Progenitor cell of endocrine pancreas (in vitro differentiated cells): ENCODE measurements around the gene SCUBE1. TPM values are rescaled to one million over a fixed set of nuclear protein-coding genes. Genes with fewer than 3 reads are reported as not detected.

Experiments used
- DNase-seq: peaks from one replicate; pipeline ENCODE4 v3.0.0; 2021; ENCODE audit warnings: low spot score; ENCODE audit not compliant: unreplicated experiment
- H3K27ac Mint-ChIP-seq: 2 replicates; pipeline ENCODE4 v1.8.0; 2021; ENCODE audit warnings: mild to moderate bottlenecking, moderate library complexity, mixed read lengths
- H3K27me3 Mint-ChIP-seq: 2 replicates; pipeline ENCODE4 v1.8.0; 2021; ENCODE audit warnings: mixed read lengths
- H3K36me3 Mint-ChIP-seq: 2 replicates; pipeline ENCODE4 v1.8.0; 2022; ENCODE audit warnings: mixed read lengths; ENCODE audit not compliant: insufficient read depth
- H3K4me1 Mint-ChIP-seq: 2 replicates; pipeline ENCODE4 v1.8.0; 2021; ENCODE audit warnings: low read depth, mixed read lengths
- H3K4me3 Mint-ChIP-seq: 2 replicates; pipeline ENCODE4 v1.8.0; 2021; ENCODE audit warnings: low read depth, mild to moderate bottlenecking, moderate library complexity, mixed read lengths
- H3K9me3 Mint-ChIP-seq: 2 replicates; pipeline ENCODE4 v1.8.0; 2021; ENCODE audit warnings: low read depth, mixed read lengths
- CTCF ChIP-seq: fragments of 200-600 bp; sonication (generic); IDR thresholded peaks from one replicate; pipeline ENCODE4 v1.5.0; 2021; ENCODE audit warnings: antibody characterized with exemption, mild to moderate bottlenecking; ENCODE audit not compliant: unreplicated experiment
- total RNA-seq: library from RNA; stranded (reverse); gene quantifications from 2 replicates; pipeline ENCODE4 v1.2.1, GENCODE V29; 2021

Gene SCUBE1
- total RNA-seq, 1 donor from 2014 or later: 4.5 TPM

GRCh38 chr22:43201486-43202219, 141.5 kb downstream of the SCUBE1 start:
- Mint-ChIP-seq H3K9me3 (no peaks in the 10 kb centered on the region), H3K36me3 (no peaks in the 10 kb centered on the region), H3K4me1 (peaks cover 3% of the 10 kb centered on the region), H3K27ac (no peak overlapping the region), H3K27me3 (peaks cover 22% of the 10 kb centered on the region), H3K4me3 (no peak overlapping the region)
- TF ChIP-seq CTCF: no peak
- no peak for DNase-seq

GRCh38 chr22:43200555-43200954, 142.6 kb downstream of the SCUBE1 start:
- no peak overlapping the region for H3K4me3 Mint-ChIP-seq
- H3K4me1 Mint-ChIP-seq: peaks cover 3% of the 10 kb centered on the region
- H3K27ac Mint-ChIP-seq: no peak overlapping the region

GRCh38 chr22:43200031-43200430, 143.1 kb downstream of the SCUBE1 start:
- H3K36me3 Mint-ChIP-seq: no peaks in the 10 kb centered on the region
- no peak overlapping the region for H3K27ac Mint-ChIP-seq
- peaks cover 3% of the 10 kb centered on the region for H3K4me1 Mint-ChIP-seq
- H3K9me3 Mint-ChIP-seq: no peaks in the 10 kb centered on the region
- H3K27me3 Mint-ChIP-seq: peaks cover 22% of the 10 kb centered on the region
- DNase-seq: no peak
- no peak for TF ChIP-seq CTCF
- H3K4me3 Mint-ChIP-seq: no peak overlapping the region

More at GRCh38 chr22:43200555-43200954, 142.6 kb downstream of the SCUBE1 start:
- TF ChIP-seq CTCF: no peak
- H3K27me3 Mint-ChIP-seq: peaks cover 22% of the 10 kb centered on the region
- no peaks in the 10 kb centered on the region for H3K36me3 Mint-ChIP-seq
- no peaks in the 10 kb centered on the region for H3K9me3 Mint-ChIP-seq
- no peak for DNase-seq

- no peaks in the 10 kb centered on the region for H3K36me3 Mint-ChIP-seq
- peaks cover 26% of the 10 kb centered on the region for H3K27me3 Mint-ChIP-seq
- H3K4me3 Mint-ChIP-seq: no peak overlapping the region
- H3K9me3 Mint-ChIP-seq: no peaks in the 10 kb centered on the region
- DNase-seq: no peak
- TF ChIP-seq CTCF: no peak
- peaks cover 3% of the 10 kb centered on the region for H3K4me1 Mint-ChIP-seq
- peak overlapping the region; percentile 19 for H3K27ac Mint-ChIP-seq
These were observed 143.6 kb downstream of the SCUBE1 start for GRCh38 chr22:43199541-43199940.

- H3K4me3 Mint-ChIP-seq: no peak overlapping the region
- no peak for TF ChIP-seq CTCF
- no peak for DNase-seq
- peak overlapping the region; percentile 4 for H3K27ac Mint-ChIP-seq
- peaks cover 26% of the 10 kb centered on the region for H3K27me3 Mint-ChIP-seq
- H3K36me3 Mint-ChIP-seq: no peaks in the 10 kb centered on the region
- H3K9me3 Mint-ChIP-seq: no peaks in the 10 kb centered on the region
- peaks cover 3% of the 10 kb centered on the region for H3K4me1 Mint-ChIP-seq
These were observed 144.2 kb downstream of the SCUBE1 start for GRCh38 chr22:43198936-43199335.
